Endothelial cell (in vitro differentiated cells): ENCODE results near the gene TUBB2B. TPM values are rescaled to one million over a fixed set of nuclear protein-coding genes. Genes with fewer than 3 reads are reported as not detected.

Experiments used
- DNase-seq: peaks from one replicate; pipeline ENCODE4 v3.0.0; 2021; ENCODE audit warnings: low spot score
- H3K27ac Mint-ChIP-seq: one replicate; pipeline ENCODE4 v1.8.0; 2021; ENCODE audit warnings: mixed read lengths, inconsistent platforms; ENCODE audit not compliant: unreplicated experiment
- H3K27me3 Mint-ChIP-seq: one replicate; pipeline ENCODE4 v1.8.0; 2021; ENCODE audit warnings: mild to moderate bottlenecking, moderate library complexity, mixed read lengths, inconsistent platforms; ENCODE audit not compliant: unreplicated experiment
- H3K36me3 Mint-ChIP-seq: one replicate; pipeline ENCODE4 v1.8.0; 2021; ENCODE audit warnings: mild to moderate bottlenecking, low read depth, mixed read lengths, inconsistent platforms; ENCODE audit not compliant: unreplicated experiment
- H3K4me1 Mint-ChIP-seq: one replicate; pipeline ENCODE4 v1.8.0; 2021; ENCODE audit warnings: mild to moderate bottlenecking, mixed read lengths, inconsistent platforms; ENCODE audit not compliant: unreplicated experiment
- H3K4me3 Mint-ChIP-seq: one replicate; pipeline ENCODE4 v1.8.0; 2021; ENCODE audit warnings: mild to moderate bottlenecking, mixed read lengths, inconsistent platforms; ENCODE audit not compliant: unreplicated experiment
- H3K9me3 Mint-ChIP-seq: one replicate; pipeline ENCODE4 v1.8.0; 2021; ENCODE audit warnings: mixed read lengths, inconsistent platforms; ENCODE audit not compliant: unreplicated experiment
- CTCF ChIP-seq: fragments of 200-600 bp; sonication (generic); IDR thresholded peaks from one replicate; pipeline ENCODE4 v1.5.0; 2021; ENCODE audit warnings: antibody characterized with exemption; ENCODE audit not compliant: unreplicated experiment
- long read RNA-seq: library from polyadenylated mRNA; unstranded; transcript quantifications from one replicate; pipeline ENCODE4 v2.0.0, GENCODE V29; 2020; ENCODE audit not compliant: unreplicated experiment
- total RNA-seq: library from RNA; stranded (reverse); fragmentation: NEBNext Ultra II Directional; extraction: Animal tissue kit (Norgen Biotek cat#: 25700); gene quantifications from one replicate; pipeline ENCODE4 v1.2.1, GENCODE V29; 2021; ENCODE audit not compliant: unreplicated experiment

Gene TUBB2B
- total RNA-seq = 93.2 TPM
- long read RNA-seq, transcript TUBB2B-201 (4 exons, 2,020 nt) = major isoform, 158 of 162 reads
- long read RNA-seq, partial matches to known transcripts = 3 of 162 reads
- long read RNA-seq, other reads (novel, unspliced or antisense) = 1 of 162 reads

DNA sequence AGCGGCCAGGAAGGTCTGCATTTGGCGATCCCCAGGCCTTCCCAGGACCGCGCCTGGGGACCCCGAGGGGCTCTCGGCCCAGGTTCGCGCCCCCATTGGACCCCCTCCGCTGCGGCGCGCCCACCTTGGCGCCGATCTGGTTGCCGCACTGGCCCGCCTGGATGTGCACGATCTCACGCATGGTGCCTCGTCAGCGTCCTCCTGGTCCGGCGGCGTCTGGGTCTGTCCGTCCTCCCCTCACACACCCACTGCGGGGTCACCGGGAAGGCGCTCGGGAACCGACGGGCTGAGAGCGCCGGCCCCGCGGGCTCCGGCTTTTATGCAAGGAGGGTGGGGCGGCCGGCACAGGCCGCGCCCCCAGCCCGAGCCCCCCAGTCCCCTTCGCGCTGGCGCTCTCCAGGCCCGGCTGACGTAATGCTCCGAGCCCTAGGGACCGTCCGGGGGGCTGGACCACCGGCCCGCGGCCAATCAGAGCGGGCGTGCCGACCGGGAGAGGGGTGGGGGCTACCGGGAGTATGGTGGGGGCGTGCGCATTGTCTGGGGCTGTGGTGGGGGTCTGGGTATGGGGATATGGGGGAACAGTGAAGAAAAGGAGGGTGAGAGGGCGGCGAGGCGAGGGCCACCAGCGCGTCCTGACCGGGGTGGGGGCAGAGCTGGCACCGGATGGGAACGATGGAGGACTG, at the start of gene TUBB2B:
Gene TUBB2B (minus strand): TSS at position 291 of the 683 bp plus-strand sequence. CDS start 110 bp downstream, at position 181.
- no peak for TF ChIP-seq CTCF
- peaks cover 32% of the 10 kb centered on the region for H3K4me1 Mint-ChIP-seq
- peak within 1 kb of the TSS; percentile 91 for H3K4me3 Mint-ChIP-seq
- H3K9me3 Mint-ChIP-seq = no peaks in the 10 kb centered on the region
- peaks cover 7% of the 10 kb centered on the region for H3K36me3 Mint-ChIP-seq
- H3K27me3 Mint-ChIP-seq = peaks cover 27% of the 10 kb centered on the region
- peak; percentile 75 for DNase-seq
- peak within 1 kb of the TSS; percentile 61 for H3K27ac Mint-ChIP-seq

DNA sequence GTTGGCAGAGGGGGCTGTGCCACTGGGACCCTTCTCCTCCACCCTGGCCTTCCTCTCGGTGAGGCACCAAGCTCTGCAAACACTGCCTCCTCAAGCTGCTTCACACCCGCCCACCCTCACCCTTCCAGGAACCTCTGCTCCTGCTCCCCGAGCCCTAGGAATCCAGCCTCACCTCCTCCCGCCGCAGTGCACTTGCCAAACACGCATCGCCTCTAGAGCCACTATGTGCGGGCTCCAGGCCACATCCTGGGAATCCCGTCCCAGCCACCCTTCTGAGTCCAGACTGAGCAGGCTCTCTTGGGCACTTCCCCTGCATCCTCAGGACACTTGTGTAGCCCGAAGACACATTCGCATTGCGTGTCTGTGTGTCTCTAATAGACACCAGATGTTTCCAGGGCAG, 49.8 kb upstream of the TUBB2B start:
- TF ChIP-seq CTCF = no peak
- Mint-ChIP-seq H3K27ac (no peak overlapping the region), H3K4me1 (peaks cover 13% of the 10 kb centered on the region), H3K4me3 (no peak overlapping the region), H3K9me3 (no peaks in the 10 kb centered on the region), H3K27me3 (peaks cover 8% of the 10 kb centered on the region), H3K36me3 (peaks cover 10% of the 10 kb centered on the region)
- no peak for DNase-seq

GRCh38 chr6:3276174-3277167, 49.0 kb upstream of the TUBB2B start:
- no peak for DNase-seq
- no peak overlapping the region for H3K4me3 Mint-ChIP-seq
- peaks cover 18% of the 10 kb centered on the region for H3K36me3 Mint-ChIP-seq
- no peaks in the 10 kb centered on the region for H3K9me3 Mint-ChIP-seq
- H3K4me1 Mint-ChIP-seq = peaks cover 5% of the 10 kb centered on the region
- peaks cover 8% of the 10 kb centered on the region for H3K27me3 Mint-ChIP-seq
- no peak overlapping the region for H3K27ac Mint-ChIP-seq
- TF ChIP-seq CTCF = no peak

DNA sequence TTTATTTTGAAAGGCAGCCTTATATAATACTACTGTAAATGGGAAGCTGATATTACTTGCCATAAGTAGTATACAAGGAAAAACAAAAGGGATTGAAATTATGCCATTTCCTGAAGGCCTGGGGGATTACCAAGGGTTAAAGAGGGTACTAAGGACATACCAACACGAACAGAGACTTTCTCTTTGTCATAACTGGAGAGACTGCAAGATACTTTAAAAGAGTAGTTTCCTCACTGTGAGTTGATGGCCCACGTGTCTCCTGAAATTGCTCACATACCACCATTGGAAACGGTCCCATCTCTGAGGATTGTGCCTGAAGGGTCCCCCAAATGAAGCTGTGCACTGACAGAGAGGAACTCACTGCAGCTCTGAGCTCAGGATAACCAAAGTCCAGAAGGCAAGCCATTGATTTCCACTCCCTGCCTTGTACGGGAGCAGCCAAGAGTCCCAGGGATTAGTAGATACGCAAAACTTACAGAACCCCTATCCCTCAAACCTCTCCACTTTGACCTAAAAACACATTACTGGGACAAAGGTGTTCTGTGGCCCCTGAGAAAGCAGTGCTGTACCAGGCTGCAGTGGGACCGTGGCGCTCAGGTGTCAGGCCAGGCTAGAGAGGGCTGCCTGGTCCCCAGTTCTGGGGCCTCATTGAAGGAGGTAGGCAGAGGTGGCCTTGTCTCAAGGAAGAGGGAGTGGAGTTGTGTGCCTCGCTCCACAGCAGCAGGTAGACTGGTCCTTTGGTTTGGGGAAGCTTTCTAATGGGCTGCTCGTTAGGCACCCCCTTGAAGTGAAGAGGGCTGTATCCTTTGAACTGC, 46.5 kb upstream of the TUBB2B start:
- Mint-ChIP-seq H3K9me3 (no peaks in the 10 kb centered on the region), H3K36me3 (peaks cover 39% of the 10 kb centered on the region), H3K4me3 (peak overlapping the region; percentile 69), H3K4me1 (no peaks in the 10 kb centered on the region), H3K27ac (no peak overlapping the region), H3K27me3 (peaks cover 11% of the 10 kb centered on the region)
- TF ChIP-seq CTCF = no peak
- no peak for DNase-seq
